ENCODE results near the gene ACTBL2. TPM values are rescaled to one million over a fixed set of nuclear protein-coding genes. Genes with fewer than 3 reads are reported as not detected.

ACTBL2 gene
- total and polyA plus RNA-seq, 4 donors, result not detected

DNA sequence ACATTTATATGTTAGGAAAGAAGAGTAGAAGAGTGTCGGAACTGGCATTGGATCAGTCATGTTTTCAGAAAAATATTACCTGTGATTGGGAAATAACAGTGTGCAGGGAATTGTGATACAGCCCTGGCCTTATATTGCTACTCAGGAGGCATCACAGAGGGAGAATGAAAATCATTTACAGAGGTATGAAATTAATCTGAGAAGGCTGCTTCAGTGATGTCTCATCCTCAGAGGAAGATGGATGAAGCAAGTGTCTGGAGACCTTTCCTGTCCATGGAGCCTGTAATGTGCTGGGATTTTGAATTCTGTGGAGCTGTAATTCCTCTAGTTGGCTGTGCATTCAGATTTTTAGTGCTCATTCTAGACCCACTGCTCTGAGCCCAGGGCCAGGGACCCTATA is 3.8 kb downstream of the ACTBL2 start:
- Histone ChIP-seq H3K27ac (ENCODE audit: low read depth in 1 of 2, low read length in 2 of 2) (no peak overlapping the region), H3K4me3 (ENCODE audit: low read depth in 1 of 3, low read length in 3 of 3) (no peak overlapping the region), H3K4me1 (ENCODE audit: control insufficient read depth in 4 of 4, insufficient read depth in 4 of 4, low read length in 3 of 4) (no peaks in the 10 kb centered on the region), H3K9ac (ENCODE audit: low read depth in 1 of 2, low read length in 2 of 2) (no peak overlapping the region), H3K27me3 (ENCODE audit: control insufficient read depth in 4 of 4, insufficient read depth in 4 of 4, low read length in 3 of 4) (peaks cover 0 to 6% (median 1%) of the 10 kb centered on the region in 4 donors), H3K36me3 (ENCODE audit: control insufficient read depth in 4 of 4, insufficient read depth in 3 of 4, low read depth in 1 of 4, low read length in 3 of 4) (no peaks in the 10 kb centered on the region), H3K9me3 (ENCODE audit: control insufficient read depth in 4 of 4, low read length in 3 of 4) (no peaks in the 10 kb centered on the region)
- 94% methylated on average over 1 of the region's 1 CpG for WGBS
- no peak for DNase-seq (ENCODE audit: low spot score)
- TF ChIP-seq FOXA1 (IDR thresholded peaks at IDR 0.05) (no peak), HNF4A (conservative IDR thresholded peaks at IDR 0.05) (no peak), SP1 (IDR thresholded peaks at IDR 0.05) (no peak), HNF4G (IDR thresholded peaks at IDR 0.05) (no peak), YY1 (IDR thresholded peaks at IDR 0.05) (no peak), NR2F2 (IDR thresholded peaks at IDR 0.05) (no peak), TAF1 (conservative IDR thresholded peaks at IDR 0.05) (no peak), EGR1 (IDR thresholded peaks at IDR 0.05; ENCODE audit: low read depth in 2 of 2) (no peak)
- TF ChIP-seq, protein P1, sequence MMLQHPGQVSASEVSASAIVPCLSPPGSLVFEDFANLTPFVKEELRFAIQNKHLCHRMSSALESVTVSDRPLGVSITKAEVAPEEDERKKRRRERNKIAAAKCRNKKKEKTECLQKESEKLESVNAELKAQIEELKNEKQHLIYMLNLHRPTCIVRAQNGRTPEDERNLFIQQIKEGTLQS (IDR thresholded peaks at IDR 0.05), result no peak
- TF ChIP-seq, protein P2, sequence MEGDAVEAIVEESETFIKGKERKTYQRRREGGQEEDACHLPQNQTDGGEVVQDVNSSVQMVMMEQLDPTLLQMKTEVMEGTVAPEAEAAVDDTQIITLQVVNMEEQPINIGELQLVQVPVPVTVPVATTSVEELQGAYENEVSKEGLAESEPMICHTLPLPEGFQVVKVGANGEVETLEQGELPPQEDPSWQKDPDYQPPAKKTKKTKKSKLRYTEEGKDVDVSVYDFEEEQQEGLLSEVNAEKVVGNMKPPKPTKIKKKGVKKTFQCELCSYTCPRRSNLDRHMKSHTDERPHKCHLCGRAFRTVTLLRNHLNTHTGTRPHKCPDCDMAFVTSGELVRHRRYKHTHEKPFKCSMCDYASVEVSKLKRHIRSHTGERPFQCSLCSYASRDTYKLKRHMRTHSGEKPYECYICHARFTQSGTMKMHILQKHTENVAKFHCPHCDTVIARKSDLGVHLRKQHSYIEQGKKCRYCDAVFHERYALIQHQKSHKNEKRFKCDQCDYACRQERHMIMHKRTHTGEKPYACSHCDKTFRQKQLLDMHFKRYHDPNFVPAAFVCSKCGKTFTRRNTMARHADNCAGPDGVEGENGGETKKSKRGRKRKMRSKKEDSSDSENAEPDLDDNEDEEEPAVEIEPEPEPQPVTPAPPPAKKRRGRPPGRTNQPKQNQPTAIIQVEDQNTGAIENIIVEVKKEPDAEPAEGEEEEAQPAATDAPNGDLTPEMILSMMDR (IDR thresholded peaks at IDR 0.05; ENCODE audit: low read depth, low read length, missing input control), result no peak
- TF ChIP-seq, protein P3, sequence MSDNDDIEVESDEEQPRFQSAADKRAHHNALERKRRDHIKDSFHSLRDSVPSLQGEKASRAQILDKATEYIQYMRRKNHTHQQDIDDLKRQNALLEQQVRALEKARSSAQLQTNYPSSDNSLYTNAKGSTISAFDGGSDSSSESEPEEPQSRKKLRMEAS (IDR thresholded peaks at IDR 0.05), result no peak

DNA sequence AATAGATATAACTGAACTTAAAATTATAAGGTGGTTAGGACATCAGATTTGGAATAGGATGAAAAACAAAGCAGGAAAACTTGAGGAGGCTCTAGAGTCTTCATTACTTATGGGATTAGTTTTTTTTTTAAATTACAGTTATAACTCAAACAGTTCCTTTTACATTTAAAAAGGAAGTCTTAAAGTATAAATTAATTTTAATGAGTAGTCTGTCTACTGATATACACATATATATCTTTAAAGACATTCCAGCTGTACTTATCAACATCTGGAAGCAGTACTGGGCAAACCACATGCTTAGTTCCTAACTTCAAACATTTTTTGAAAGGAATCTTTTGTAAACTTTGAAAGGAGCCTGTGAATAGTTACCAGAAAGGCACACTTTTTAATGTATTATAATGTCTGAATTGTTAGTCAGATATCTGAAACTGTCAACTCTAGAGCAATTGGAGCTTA is 6.0 kb downstream of the ACTBL2 start:
- Histone ChIP-seq H3K9ac (ENCODE audit: low read depth in 1 of 2, low read length in 2 of 2) (no peak overlapping the region), H3K27me3 (ENCODE audit: control insufficient read depth in 4 of 4, insufficient read depth in 4 of 4, low read length in 3 of 4) (peaks cover 0 to 3% (median 1%) of the 10 kb centered on the region in 4 donors), H3K4me3 (ENCODE audit: low read depth in 1 of 3, low read length in 3 of 3) (no peak overlapping the region), H3K4me1 (ENCODE audit: control insufficient read depth in 4 of 4, insufficient read depth in 4 of 4, low read length in 3 of 4) (no peaks in the 10 kb centered on the region), H3K9me3 (ENCODE audit: control insufficient read depth in 4 of 4, low read length in 3 of 4) (no peaks in the 10 kb centered on the region), H3K27ac (ENCODE audit: low read depth in 1 of 2, low read length in 2 of 2) (no peak overlapping the region), H3K36me3 (ENCODE audit: control insufficient read depth in 4 of 4, insufficient read depth in 3 of 4, low read depth in 1 of 4, low read length in 3 of 4) (no peaks in the 10 kb centered on the region)
- no peak for TF ChIP-seq GABPA (IDR thresholded peaks at IDR 0.05 in 1 of 2, conservative IDR thresholded peaks at IDR 0.05 in 1 of 2)
- TF ChIP-seq, protein P1 (IDR thresholded peaks at IDR 0.05), result no peak
- no peak for TF ChIP-seq EGR1 (IDR thresholded peaks at IDR 0.05; ENCODE audit: low read depth in 2 of 2)
- TF ChIP-seq JUND (IDR thresholded peaks at IDR 0.05), result no peak
- TF ChIP-seq, protein P4, sequence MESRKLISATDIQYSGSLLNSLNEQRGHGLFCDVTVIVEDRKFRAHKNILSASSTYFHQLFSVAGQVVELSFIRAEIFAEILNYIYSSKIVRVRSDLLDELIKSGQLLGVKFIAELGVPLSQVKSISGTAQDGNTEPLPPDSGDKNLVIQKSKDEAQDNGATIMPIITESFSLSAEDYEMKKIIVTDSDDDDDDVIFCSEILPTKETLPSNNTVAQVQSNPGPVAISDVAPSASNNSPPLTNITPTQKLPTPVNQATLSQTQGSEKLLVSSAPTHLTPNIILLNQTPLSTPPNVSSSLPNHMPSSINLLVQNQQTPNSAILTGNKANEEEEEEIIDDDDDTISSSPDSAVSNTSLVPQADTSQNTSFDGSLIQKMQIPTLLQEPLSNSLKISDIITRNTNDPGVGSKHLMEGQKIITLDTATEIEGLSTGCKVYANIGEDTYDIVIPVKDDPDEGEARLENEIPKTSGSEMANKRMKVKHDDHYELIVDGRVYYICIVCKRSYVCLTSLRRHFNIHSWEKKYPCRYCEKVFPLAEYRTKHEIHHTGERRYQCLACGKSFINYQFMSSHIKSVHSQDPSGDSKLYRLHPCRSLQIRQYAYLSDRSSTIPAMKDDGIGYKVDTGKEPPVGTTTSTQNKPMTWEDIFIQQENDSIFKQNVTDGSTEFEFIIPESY (IDR thresholded peaks at IDR 0.05), result no peak
- TF ChIP-seq FOXA2 (IDR thresholded peaks at IDR 0.05), result no peak
- TF ChIP-seq, protein P3 (IDR thresholded peaks at IDR 0.05), result no peak
- no peak for TF ChIP-seq HNF4G (IDR thresholded peaks at IDR 0.05)
- TF ChIP-seq, protein P5, sequence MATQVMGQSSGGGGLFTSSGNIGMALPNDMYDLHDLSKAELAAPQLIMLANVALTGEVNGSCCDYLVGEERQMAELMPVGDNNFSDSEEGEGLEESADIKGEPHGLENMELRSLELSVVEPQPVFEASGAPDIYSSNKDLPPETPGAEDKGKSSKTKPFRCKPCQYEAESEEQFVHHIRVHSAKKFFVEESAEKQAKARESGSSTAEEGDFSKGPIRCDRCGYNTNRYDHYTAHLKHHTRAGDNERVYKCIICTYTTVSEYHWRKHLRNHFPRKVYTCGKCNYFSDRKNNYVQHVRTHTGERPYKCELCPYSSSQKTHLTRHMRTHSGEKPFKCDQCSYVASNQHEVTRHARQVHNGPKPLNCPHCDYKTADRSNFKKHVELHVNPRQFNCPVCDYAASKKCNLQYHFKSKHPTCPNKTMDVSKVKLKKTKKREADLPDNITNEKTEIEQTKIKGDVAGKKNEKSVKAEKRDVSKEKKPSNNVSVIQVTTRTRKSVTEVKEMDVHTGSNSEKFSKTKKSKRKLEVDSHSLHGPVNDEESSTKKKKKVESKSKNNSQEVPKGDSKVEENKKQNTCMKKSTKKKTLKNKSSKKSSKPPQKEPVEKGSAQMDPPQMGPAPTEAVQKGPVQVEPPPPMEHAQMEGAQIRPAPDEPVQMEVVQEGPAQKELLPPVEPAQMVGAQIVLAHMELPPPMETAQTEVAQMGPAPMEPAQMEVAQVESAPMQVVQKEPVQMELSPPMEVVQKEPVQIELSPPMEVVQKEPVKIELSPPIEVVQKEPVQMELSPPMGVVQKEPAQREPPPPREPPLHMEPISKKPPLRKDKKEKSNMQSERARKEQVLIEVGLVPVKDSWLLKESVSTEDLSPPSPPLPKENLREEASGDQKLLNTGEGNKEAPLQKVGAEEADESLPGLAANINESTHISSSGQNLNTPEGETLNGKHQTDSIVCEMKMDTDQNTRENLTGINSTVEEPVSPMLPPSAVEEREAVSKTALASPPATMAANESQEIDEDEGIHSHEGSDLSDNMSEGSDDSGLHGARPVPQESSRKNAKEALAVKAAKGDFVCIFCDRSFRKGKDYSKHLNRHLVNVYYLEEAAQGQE (IDR thresholded peaks at IDR 0.05), result no peak
- no peak for TF ChIP-seq HNF4A (conservative IDR thresholded peaks at IDR 0.05)
- TF ChIP-seq, protein P2 (IDR thresholded peaks at IDR 0.05; ENCODE audit: low read depth, low read length, missing input control), result no peak
- TF ChIP-seq RXRA (IDR thresholded peaks at IDR 0.05), result no peak
- no peak for TF ChIP-seq FOXA1 (IDR thresholded peaks at IDR 0.05)
- no peak for DNase-seq (ENCODE audit: low spot score)

All from liver (tissue), 9 donors.